Measurements from ENCODE around the gene RTN4R. TPM values are rescaled to one million over a fixed set of nuclear protein-coding genes. Genes with fewer than 3 reads are reported as not detected.

Gene RTN4R
- total and polyA plus RNA-seq, 12 donors = 0.35 to 18.8 (median 1.1) TPM

- 79 to 91% (median 88%) methylated on average over 9 to 15 of the region's 15 CpGs for WGBS, 4 donors
- Histone ChIP-seq H3K27me3 (no peaks in the 10 kb centered on the region), H3K36me3 (replicated peaks in 1 of 2) (no peaks in the 10 kb centered on the region), H3K4me1 (replicated peaks in 1 of 2) (peaks cover 14 to 23% of the 10 kb centered on the region in 2 donors), H3K27ac (peak overlapping the region in 1 of 5 donors; percentile 74), H3K9me3 (replicated peaks in 1 of 3) (no peaks in the 10 kb centered on the region), H3K4me3 (no peak overlapping the region)
- TF ChIP-seq POLR2A (IDR thresholded peaks at IDR 0.05) = no peak
- no peak for TF ChIP-seq CTCF (IDR thresholded peaks at IDR 0.05)
- DNase-seq = no peak
- intact Hi-C loops (cut with DNase I) = no loop called here
Measured at GRCh38 chr22:20205464-20205963, 62.6 kb downstream of the RTN4R start.

GRCh38 chr22:20204806-20205205 lies 63.3 kb downstream of the RTN4R start:
- no peaks in the 10 kb centered on the region for H3K36me3 ChIP-seq (replicated peaks in 1 of 2)
- DNase-seq = peak in 1 of 7 donors; percentile 28
- TF ChIP-seq CTCF (IDR thresholded peaks at IDR 0.05) (no peak), POLR2A (IDR thresholded peaks at IDR 0.05) (no peak)
- no peak overlapping the region for H3K4me3 ChIP-seq
- peaks cover 14 to 23% of the 10 kb centered on the region in 2 donors for H3K4me1 ChIP-seq (replicated peaks in 1 of 2)
- H3K27ac ChIP-seq = peak overlapping the region in 2 of 5 donors; percentile 26 to 74
- H3K27me3 ChIP-seq = no peaks in the 10 kb centered on the region
- intact Hi-C loops (cut with DNase I) = no loop called here
- no peaks in the 10 kb centered on the region for H3K9me3 ChIP-seq (replicated peaks in 1 of 3)
- 62 to 75% (median 71%) methylated on average over 14 to 16 of the region's 16 CpGs for WGBS, 4 donors

- H3K27ac ChIP-seq = peak overlapping the region in 2 of 5 donors; percentile 26 to 74
- 64 to 100% (median 84%) methylated on average over 1 to 8 of the region's 8 CpGs for WGBS, 4 donors
- intact Hi-C loops (cut with DNase I) = no loop called here
- no peaks in the 10 kb centered on the region for H3K27me3 ChIP-seq
- no peaks in the 10 kb centered on the region for H3K9me3 ChIP-seq (replicated peaks in 1 of 3)
- TF ChIP-seq CTCF (IDR thresholded peaks at IDR 0.05) (no peak), POLR2A (IDR thresholded peaks at IDR 0.05) (no peak)
- no peak for DNase-seq
- H3K4me1 ChIP-seq (replicated peaks in 1 of 2) = peaks cover 14 to 23% of the 10 kb centered on the region in 2 donors
- no peak overlapping the region for H3K4me3 ChIP-seq
- H3K36me3 ChIP-seq (replicated peaks in 1 of 2) = no peaks in the 10 kb centered on the region
Measured at GRCh38 chr22:20204311-20204710, 63.8 kb downstream of the RTN4R start.

GRCh38 chr22:20203552-20204201 lies 64.4 kb downstream of the RTN4R start:
- Histone ChIP-seq H3K27ac (peak overlapping the region in 3 of 5 donors; percentile 26 to 74 (median 34)), H3K4me1 (replicated peaks in 1 of 2) (peaks cover 14 to 23% of the 10 kb centered on the region in 2 donors), H3K9me3 (replicated peaks in 1 of 3) (no peaks in the 10 kb centered on the region), H3K36me3 (replicated peaks in 1 of 2) (no peaks in the 10 kb centered on the region), H3K27me3 (no peaks in the 10 kb centered on the region), H3K4me3 (no peak overlapping the region)
- intact Hi-C loops (cut with DNase I) = no loop called here
- 47 to 58% (median 53%) methylated on average over 4 to 11 of the region's 11 CpGs for WGBS, 4 donors
- DNase-seq = peak in 4 of 7 donors; percentile 43 to 70 (median 58)
- no peak for TF ChIP-seq CTCF (IDR thresholded peaks at IDR 0.05)
- no peak for TF ChIP-seq POLR2A (IDR thresholded peaks at IDR 0.05)

Measured in adrenal gland (tissue), 12 donors.